HL-60 (cell line): Measurements from ENCODE around the gene XYLB.

Experiments used
- GABPA ChIP-seq: IDR thresholded peaks from 2 replicates; pipeline ENCODE4 v1.6.1; 2012; ENCODE audit warnings: low read depth
- POLR2AphosphoS5 ChIP-seq: IDR thresholded peaks from 2 replicates; pipeline ENCODE4 v1.6.1; 2012; ENCODE audit warnings: low read depth
- SPI1 ChIP-seq: IDR thresholded peaks from 2 replicates; pipeline ENCODE4 v1.6.1; 2012; ENCODE audit warnings: low read depth, mild to moderate bottlenecking, borderline replicate concordance
- TF ChIP-seq, protein P1 (sequence below): IDR thresholded peaks from one replicate; pipeline ENCODE4 v1.5.1; 2011; ENCODE audit warnings: low read length, control low read depth, inconsistent platforms; ENCODE audit not compliant: insufficient read depth
- TF ChIP-seq, protein P2 (sequence below): IDR thresholded peaks from 2 replicates; pipeline ENCODE4 v1.6.1; 2012; ENCODE audit warnings: low read depth; ENCODE audit not compliant: insufficient replicate concordance

DNA sequence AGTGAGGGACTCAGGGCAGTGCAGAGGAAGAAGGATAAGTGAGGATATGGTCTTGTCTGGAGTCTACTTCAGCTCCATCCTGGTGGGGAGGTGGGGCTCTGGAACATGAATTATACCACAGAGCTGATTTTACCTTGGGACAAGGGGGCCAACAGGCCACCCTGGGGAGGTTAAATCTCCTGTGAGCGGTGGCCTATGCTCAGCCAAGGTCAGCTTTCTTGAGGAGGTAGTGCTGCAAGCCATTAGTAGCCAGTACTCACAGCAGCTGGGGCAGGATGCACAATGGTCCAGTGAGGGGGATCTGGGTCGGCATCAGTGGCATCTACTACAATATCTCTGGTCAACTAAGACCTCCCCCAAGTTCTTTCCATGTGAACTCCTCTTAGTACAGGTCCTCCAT is 49.7 kb downstream of the XYLB start:
- TF ChIP-seq, protein P1, sequence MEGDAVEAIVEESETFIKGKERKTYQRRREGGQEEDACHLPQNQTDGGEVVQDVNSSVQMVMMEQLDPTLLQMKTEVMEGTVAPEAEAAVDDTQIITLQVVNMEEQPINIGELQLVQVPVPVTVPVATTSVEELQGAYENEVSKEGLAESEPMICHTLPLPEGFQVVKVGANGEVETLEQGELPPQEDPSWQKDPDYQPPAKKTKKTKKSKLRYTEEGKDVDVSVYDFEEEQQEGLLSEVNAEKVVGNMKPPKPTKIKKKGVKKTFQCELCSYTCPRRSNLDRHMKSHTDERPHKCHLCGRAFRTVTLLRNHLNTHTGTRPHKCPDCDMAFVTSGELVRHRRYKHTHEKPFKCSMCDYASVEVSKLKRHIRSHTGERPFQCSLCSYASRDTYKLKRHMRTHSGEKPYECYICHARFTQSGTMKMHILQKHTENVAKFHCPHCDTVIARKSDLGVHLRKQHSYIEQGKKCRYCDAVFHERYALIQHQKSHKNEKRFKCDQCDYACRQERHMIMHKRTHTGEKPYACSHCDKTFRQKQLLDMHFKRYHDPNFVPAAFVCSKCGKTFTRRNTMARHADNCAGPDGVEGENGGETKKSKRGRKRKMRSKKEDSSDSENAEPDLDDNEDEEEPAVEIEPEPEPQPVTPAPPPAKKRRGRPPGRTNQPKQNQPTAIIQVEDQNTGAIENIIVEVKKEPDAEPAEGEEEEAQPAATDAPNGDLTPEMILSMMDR: no peak
- TF ChIP-seq, protein P2, sequence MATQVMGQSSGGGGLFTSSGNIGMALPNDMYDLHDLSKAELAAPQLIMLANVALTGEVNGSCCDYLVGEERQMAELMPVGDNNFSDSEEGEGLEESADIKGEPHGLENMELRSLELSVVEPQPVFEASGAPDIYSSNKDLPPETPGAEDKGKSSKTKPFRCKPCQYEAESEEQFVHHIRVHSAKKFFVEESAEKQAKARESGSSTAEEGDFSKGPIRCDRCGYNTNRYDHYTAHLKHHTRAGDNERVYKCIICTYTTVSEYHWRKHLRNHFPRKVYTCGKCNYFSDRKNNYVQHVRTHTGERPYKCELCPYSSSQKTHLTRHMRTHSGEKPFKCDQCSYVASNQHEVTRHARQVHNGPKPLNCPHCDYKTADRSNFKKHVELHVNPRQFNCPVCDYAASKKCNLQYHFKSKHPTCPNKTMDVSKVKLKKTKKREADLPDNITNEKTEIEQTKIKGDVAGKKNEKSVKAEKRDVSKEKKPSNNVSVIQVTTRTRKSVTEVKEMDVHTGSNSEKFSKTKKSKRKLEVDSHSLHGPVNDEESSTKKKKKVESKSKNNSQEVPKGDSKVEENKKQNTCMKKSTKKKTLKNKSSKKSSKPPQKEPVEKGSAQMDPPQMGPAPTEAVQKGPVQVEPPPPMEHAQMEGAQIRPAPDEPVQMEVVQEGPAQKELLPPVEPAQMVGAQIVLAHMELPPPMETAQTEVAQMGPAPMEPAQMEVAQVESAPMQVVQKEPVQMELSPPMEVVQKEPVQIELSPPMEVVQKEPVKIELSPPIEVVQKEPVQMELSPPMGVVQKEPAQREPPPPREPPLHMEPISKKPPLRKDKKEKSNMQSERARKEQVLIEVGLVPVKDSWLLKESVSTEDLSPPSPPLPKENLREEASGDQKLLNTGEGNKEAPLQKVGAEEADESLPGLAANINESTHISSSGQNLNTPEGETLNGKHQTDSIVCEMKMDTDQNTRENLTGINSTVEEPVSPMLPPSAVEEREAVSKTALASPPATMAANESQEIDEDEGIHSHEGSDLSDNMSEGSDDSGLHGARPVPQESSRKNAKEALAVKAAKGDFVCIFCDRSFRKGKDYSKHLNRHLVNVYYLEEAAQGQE: no peak
- TF ChIP-seq GABPA (no peak), SPI1 (no peak), POLR2AphosphoS5 (no peak)
